HepG2 (cell line): ENCODE measurements around the gene RPL5. TPM values are rescaled to one million over a fixed set of nuclear protein-coding genes. Genes with fewer than 3 reads are reported as not detected.

Source experiments
- ATAC-seq: fragments of 200-7000 bp; cut with Tn5 transposase; 3 replicates; pipeline ENCODE4 v1.9.1; 2020; ENCODE audit warnings: mild to moderate bottlenecking, moderate library complexity
- BruUV-seq: library from RNA; stranded (reverse); fragments of 400-500 nt; replicated peaks from 2 replicates; lab custom pipeline; 2021; lab: Mats Ljungman, UMichigan
- CTCF ChIA-PET: fragments of 300-600 bp; formaldehyde crosslinking; extraction: SDS; loops from one replicate; lab custom pipeline; 2021; ENCODE audit warnings: low total read pairs, inconsistent platforms, low intra/inter-chr PET ratio; lab: Yijun Ruan, JAX
- POLR2A ChIA-PET: fragments of 350-600 bp; sonication (Branson Sonifier 250); formaldehyde crosslinking; loops from one replicate; lab custom pipeline; 2020; ENCODE audit warnings: antibody characterized with exemption, inconsistent platforms; lab: Yijun Ruan, JAX
- DNase-seq: peaks from one replicate; pipeline ENCODE4 v3.0.0-alpha.2; 2015; ENCODE audit warnings: low spot score
- FAIRE-seq: peaks from 3 replicates; lab custom pipeline; 2011; peaks lifted over from hg19 to GRCh38; lab: Jason Lieb, UNC
- H2AFZ ChIP-seq: one replicate; pipeline ENCODE4 v1.6.1; 2011; ENCODE audit warnings: low read length, inconsistent platforms
- H3K27ac ChIP-seq: fragments of 300-600 bp; 3 replicates; pipeline ENCODE4 v1.8.0; 2011; ENCODE audit warnings: mixed run types, mild to moderate bottlenecking, mixed read lengths, low read length, inconsistent platforms; ENCODE audit not compliant: insufficient read depth; ENCODE audit errors: extremely low read length
- H3K27me3 ChIP-seq, 2 experiments: fragments of 200-600 bp in 1 of 2; 2 replicates in 1 of 2; 3 replicates in 1 of 2; pipeline versions ENCODE4 v1.6.0 to v1.8.0; 2011; ENCODE audit warnings: low read length in 2 of 2, mild to moderate bottlenecking in 2 of 2, moderate library complexity in 2 of 2, inconsistent platforms in 1 of 2; ENCODE audit not compliant: insufficient read depth in 2 of 2, control insufficient read depth in 1 of 2
- H3K36me3 ChIP-seq, 2 experiments: fragments of 200-600 bp in 1 of 2; replicated peaks in 1 of 2; 2 replicates in 1 of 2; 3 replicates in 1 of 2; pipeline versions ENCODE4 v1.5.1 to v1.8.0; 2011; ENCODE audit warnings: low read length in 2 of 2, inconsistent platforms in 1 of 2; ENCODE audit not compliant: insufficient read depth in 2 of 2, control insufficient read depth in 1 of 2
- H3K4me1 ChIP-seq: 2 replicates; pipeline ENCODE4 v1.5.1; 2012; ENCODE audit warnings: low read length, inconsistent platforms; ENCODE audit not compliant: insufficient read depth
- H3K4me2 ChIP-seq: 2 replicates; pipeline ENCODE4 v1.6.0; 2011; ENCODE audit warnings: low read depth, low read length, inconsistent platforms
- H3K4me3 ChIP-seq, 3 experiments: fragments of 200-600 bp in 1 of 3; sonication (generic), shearing (Covaris generic) in 1 of 3; replicated peaks in 1 of 3; 2 replicates each; pipeline ENCODE4 v1.5.1; 2011 to 2016; ENCODE audit warnings: low read length in 3 of 3, inconsistent platforms in 2 of 3, low read depth in 2 of 3, mild to moderate bottlenecking in 2 of 3, control low read depth in 1 of 3, mixed read lengths in 1 of 3; ENCODE audit not compliant: insufficient read depth in 1 of 3
- H3K79me2 ChIP-seq: one replicate; pipeline ENCODE4 v1.6.1; 2011; ENCODE audit warnings: low read length, inconsistent platforms; ENCODE audit not compliant: insufficient read depth
- H3K9ac ChIP-seq: 2 replicates; pipeline ENCODE4 v1.6.0; 2011; ENCODE audit warnings: mild to moderate bottlenecking, low read depth, low read length, inconsistent platforms; ENCODE audit not compliant: insufficient read depth
- H3K9me3 ChIP-seq: 2 replicates; pipeline ENCODE4 v1.5.1; 2012; ENCODE audit warnings: mild to moderate bottlenecking, low read length
- H4K20me1 ChIP-seq: 2 replicates; pipeline ENCODE4 v1.6.0; 2011; ENCODE audit warnings: inconsistent platforms, mild to moderate bottlenecking, low read length, moderate library complexity; ENCODE audit not compliant: insufficient read depth
- ATF1 ChIP-seq: IDR thresholded peaks from 2 replicates; pipeline ENCODE4 v1.6.1; 2016; ENCODE audit warnings: mild to moderate bottlenecking, control low read depth
- CSRNP1 ChIP-seq: sonication (generic); formaldehyde crosslinking; IDR thresholded peaks from 2 replicates; pipeline ENCODE4 v1.8.1; 2023; ENCODE audit warnings: mild to moderate bottlenecking, missing genetic modification reagents
- HIVEP1 ChIP-seq: sonication (generic); formaldehyde crosslinking; IDR thresholded peaks from 2 replicates; pipeline ENCODE4 v1.4.0; 2020; ENCODE audit warnings: mild to moderate bottlenecking, missing genetic modification reagents
- MEF2D ChIP-seq: sonication (generic); formaldehyde crosslinking; IDR thresholded peaks from 2 replicates; pipeline ENCODE4 v1.5.1; 2020; ENCODE audit warnings: mild to moderate bottlenecking, missing genetic modification reagents
- SAP130 ChIP-seq: IDR thresholded peaks from 2 replicates; pipeline ENCODE4 v1.6.1; 2016; ENCODE audit warnings: low read depth
- SRF ChIP-seq: IDR thresholded peaks from 2 replicates; pipeline ENCODE4 v1.6.1; 2011; ENCODE audit warnings: mild to moderate bottlenecking, low read depth, low read length, moderate library complexity
- TERF1 ChIP-seq: sonication (generic); formaldehyde crosslinking; IDR thresholded peaks from 2 replicates; pipeline ENCODE4 v1.8.0; 2022; ENCODE audit warnings: mild to moderate bottlenecking, missing genetic modification reagents, moderate library complexity
- ZNF407 ChIP-seq: sonication (generic); formaldehyde crosslinking; IDR thresholded peaks from one replicate; pipeline ENCODE4 v1.5.1; 2020; ENCODE audit warnings: mild to moderate bottlenecking, missing genetic modification reagents; ENCODE audit errors: not compliant biosample characterization
- ZNF570 ChIP-seq: sonication (generic); formaldehyde crosslinking; IDR thresholded peaks from 2 replicates; pipeline ENCODE4 v1.4.0; 2020; ENCODE audit warnings: mild to moderate bottlenecking, missing genetic modification reagents, borderline replicate concordance
- ZNF720 ChIP-seq: sonication (generic); formaldehyde crosslinking; IDR thresholded peaks from 2 replicates; pipeline ENCODE4 v1.4.0; 2020; ENCODE audit warnings: missing genetic modification reagents
- WGBS: methylation state at CpG from one replicate; pipeline ENCODE4 v1.1.6; 2017; ENCODE audit warnings: low lambda C conversion rate; 5-methylcytosine and 5-hydroxymethylcytosine counted together
- in situ Hi-C: cut with HindIII; loops from 2 replicates; pipeline ENCODE4 v1.10.0; 2017; ENCODE audit warnings: low pct_unique_long_range_greater_than_20kb; ENCODE audit not compliant: extremely low pct_ligation_motif_present
- intact Hi-C: fragments of 100-400 bp; cut with micrococcal nuclease; formaldehyde crosslinking; loops from one replicate; pipeline ENCODE4 v1.10.0; 2022; ENCODE audit not compliant: unreplicated experiment
- polyA plus RNA-seq, 8 experiments: library from polyadenylated mRNA; depleted of rRNA in 3 of 8; stranded (reverse) in 7 of 8; unstranded in 1 of 8; fragments of >200 nt; fragmentation: Illumina TruSeq in 4 of 8; extraction: Trizol in 4 of 8; gene quantifications; 2 replicates each; pipeline versions ENCODE4 v1.2.1 to v1.2.3, GENCODE V29; 2011 to 2016; ENCODE audit warnings: low read depth in 4 of 8, missing spikeins in 1 of 8, mixed read lengths in 1 of 8; ENCODE audit not compliant: insufficient read depth in 1 of 8
- total RNA-seq, 5 experiments: library from RNA; depleted of rRNA; stranded (reverse); fragments of >200 nt; fragmentation: Illumina TruSeq; extraction: Trizol; gene quantifications; 2 replicates each; pipeline ENCODE4 v1.2.3, GENCODE V29; 2016; ENCODE audit warnings: low read depth in 1 of 5

RPL5 gene
- total and polyA plus RNA-seq, 2 of the 13 experiments (the other 11 are each of a cell fraction or from before 2014, with no cell fraction given) = 2,304 to 2,520 TPM

GRCh38 chr1:92790867-92791266 is 41.0 kb upstream of the RPL5 start:
- peaks cover 18% of the 10 kb centered on the region for H3K4me1 ChIP-seq
- H3K27ac ChIP-seq = no peak overlapping the region
- no peak for DNase-seq
- TF ChIP-seq MEF2D (CRISPR knock-in tag) = no peak
- TF ChIP-seq SRF = no peak
- no peak for TF ChIP-seq TERF1 (CRISPR knock-in tag)
- no peak for TF ChIP-seq HIVEP1 (CRISPR knock-in tag)
- TF ChIP-seq CSRNP1 (CRISPR knock-in tag) = no peak
- no peak for TF ChIP-seq ZNF407 (CRISPR knock-in tag)
- no peak for TF ChIP-seq ATF1
- no peak for TF ChIP-seq ZNF720 (CRISPR knock-in tag)
- TF ChIP-seq ZNF570 = no peak
- no peak for TF ChIP-seq SAP130 (CRISPR knock-in tag)
- TF ChIP-seq, all 625 proteins: peak for 0
- BruUV-seq = no TSS peak
- Histone ChIP-seq H3K79me2 (no peaks in the 10 kb centered on the region), H4K20me1 (no peaks in the 10 kb centered on the region), H3K4me3 (no peak overlapping the region), H3K36me3 (no peaks in the 10 kb centered on the region), H3K9ac (no peak overlapping the region), H3K27me3 (peaks cover 0 to 1% of the 10 kb centered on the region in 2 experiments; a peak in 2 of 5 replicates), H3K9me3 (no peaks in the 10 kb centered on the region), H3K4me2 (no peak overlapping the region), H2AFZ (no peak overlapping the region)
- in situ Hi-C loops = no loop called here
- 25% methylated on average over 2 of the region's 2 CpGs for WGBS
- POLR2A ChIA-PET = no interaction called here
- intact Hi-C loops = no loop called here
- ATAC-seq (no peak), FAIRE-seq (no peak)
- CTCF ChIA-PET = no interaction called here
